Endothelial cell (in vitro differentiated cells): ENCODE measurements around the gene DSTYK. TPM values are rescaled to one million over a fixed set of nuclear protein-coding genes. Genes with fewer than 3 reads are reported as not detected.

Experiments
- DNase-seq: peaks from one replicate; pipeline ENCODE4 v3.0.0; 2021; ENCODE audit warnings: low spot score
- H3K27ac Mint-ChIP-seq: one replicate; pipeline ENCODE4 v1.8.0; 2021; ENCODE audit warnings: mixed read lengths, inconsistent platforms; ENCODE audit not compliant: unreplicated experiment
- H3K27me3 Mint-ChIP-seq: one replicate; pipeline ENCODE4 v1.8.0; 2021; ENCODE audit warnings: mild to moderate bottlenecking, moderate library complexity, mixed read lengths, inconsistent platforms; ENCODE audit not compliant: unreplicated experiment
- H3K36me3 Mint-ChIP-seq: one replicate; pipeline ENCODE4 v1.8.0; 2021; ENCODE audit warnings: mild to moderate bottlenecking, low read depth, mixed read lengths, inconsistent platforms; ENCODE audit not compliant: unreplicated experiment
- H3K4me1 Mint-ChIP-seq: one replicate; pipeline ENCODE4 v1.8.0; 2021; ENCODE audit warnings: mild to moderate bottlenecking, mixed read lengths, inconsistent platforms; ENCODE audit not compliant: unreplicated experiment
- H3K4me3 Mint-ChIP-seq: one replicate; pipeline ENCODE4 v1.8.0; 2021; ENCODE audit warnings: mild to moderate bottlenecking, mixed read lengths, inconsistent platforms; ENCODE audit not compliant: unreplicated experiment
- H3K9me3 Mint-ChIP-seq: one replicate; pipeline ENCODE4 v1.8.0; 2021; ENCODE audit warnings: mixed read lengths, inconsistent platforms; ENCODE audit not compliant: unreplicated experiment
- total RNA-seq: library from RNA; stranded (reverse); fragmentation: NEBNext Ultra II Directional; extraction: Animal tissue kit (Norgen Biotek cat#: 25700); gene quantifications from one replicate; pipeline ENCODE4 v1.2.1, GENCODE V29; 2021; ENCODE audit not compliant: unreplicated experiment
- TF ChIP-seq, protein P1 (sequence below): fragments of 200-600 bp; sonication (generic); IDR thresholded peaks from one replicate; pipeline ENCODE4 v1.5.0; 2021; ENCODE audit warnings: antibody characterized with exemption; ENCODE audit not compliant: unreplicated experiment

The DSTYK gene
- total RNA-seq, 1 donor from 2014 or later, result 12.2 TPM

DNA sequence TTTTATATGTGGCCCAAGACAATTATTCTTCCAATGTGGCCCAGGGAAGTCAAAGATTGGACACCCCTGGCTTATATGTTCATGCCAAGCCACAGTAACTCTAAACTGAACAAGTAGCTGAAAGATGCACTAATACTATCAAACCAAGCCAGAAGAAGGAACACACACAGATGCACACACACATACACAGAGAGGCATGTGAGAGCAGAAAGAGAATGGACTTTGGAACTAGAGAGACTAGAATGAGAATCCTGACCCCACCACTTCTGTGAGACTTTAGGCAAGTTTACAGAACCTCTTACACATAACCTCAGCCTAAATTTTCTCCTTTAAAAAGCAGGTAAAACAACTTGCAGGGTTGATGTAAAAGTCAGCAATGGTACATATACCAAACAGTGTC, 116.1 kb downstream of the DSTYK start:
- peaks cover 24% of the 10 kb centered on the region for H3K36me3 Mint-ChIP-seq
- no peaks in the 10 kb centered on the region for H3K9me3 Mint-ChIP-seq
- peaks cover 3% of the 10 kb centered on the region for H3K27me3 Mint-ChIP-seq
- no peaks in the 10 kb centered on the region for H3K4me1 Mint-ChIP-seq
- H3K4me3 Mint-ChIP-seq, result no peak overlapping the region
- TF ChIP-seq, protein P1, sequence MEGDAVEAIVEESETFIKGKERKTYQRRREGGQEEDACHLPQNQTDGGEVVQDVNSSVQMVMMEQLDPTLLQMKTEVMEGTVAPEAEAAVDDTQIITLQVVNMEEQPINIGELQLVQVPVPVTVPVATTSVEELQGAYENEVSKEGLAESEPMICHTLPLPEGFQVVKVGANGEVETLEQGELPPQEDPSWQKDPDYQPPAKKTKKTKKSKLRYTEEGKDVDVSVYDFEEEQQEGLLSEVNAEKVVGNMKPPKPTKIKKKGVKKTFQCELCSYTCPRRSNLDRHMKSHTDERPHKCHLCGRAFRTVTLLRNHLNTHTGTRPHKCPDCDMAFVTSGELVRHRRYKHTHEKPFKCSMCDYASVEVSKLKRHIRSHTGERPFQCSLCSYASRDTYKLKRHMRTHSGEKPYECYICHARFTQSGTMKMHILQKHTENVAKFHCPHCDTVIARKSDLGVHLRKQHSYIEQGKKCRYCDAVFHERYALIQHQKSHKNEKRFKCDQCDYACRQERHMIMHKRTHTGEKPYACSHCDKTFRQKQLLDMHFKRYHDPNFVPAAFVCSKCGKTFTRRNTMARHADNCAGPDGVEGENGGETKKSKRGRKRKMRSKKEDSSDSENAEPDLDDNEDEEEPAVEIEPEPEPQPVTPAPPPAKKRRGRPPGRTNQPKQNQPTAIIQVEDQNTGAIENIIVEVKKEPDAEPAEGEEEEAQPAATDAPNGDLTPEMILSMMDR, result no peak
- DNase-seq, result no peak
- no peak overlapping the region for H3K27ac Mint-ChIP-seq

Other genes starting within 250 kb of the DSTYK start
- gene CNTN2, start 168.5 kb downstream of the DSTYK start, total RNA-seq, result 0.10 TPM
- gene TMEM81, start 127.2 kb downstream of the DSTYK start, total RNA-seq, result 3.7 TPM
- 11.4 TPM for gene RBBP5, start 89.7 kb downstream of the DSTYK start, total RNA-seq
- gene TMCC2, start 16.2 kb upstream of the DSTYK start, total RNA-seq, result 5.6 TPM
- 3.6 TPM for gene NUAK2, start 110.0 kb upstream of the DSTYK start, total RNA-seq
- gene KLHDC8A, start 145.2 kb upstream of the DSTYK start, total RNA-seq, result 1.5 TPM
- gene LEMD1, start 210.4 kb upstream of the DSTYK start, total RNA-seq, result 3.0 TPM
- 2.2 TPM for gene BLACAT1, start 244.3 kb upstream of the DSTYK start, total RNA-seq